HTR-8/SVneo (cell line): ENCODE measurements around the gene PPIF.
"Not testable (repeated sequence)": the region's sequence is repeated elsewhere in the genome, so short reads cannot be mapped to it uniquely, and the experiment has no call there.

Experiments used
- DNase-seq: peaks from one replicate; pipeline ENCODE4 v3.0.0; 2011; ENCODE audit warnings: low spot score, mixed read lengths; ENCODE audit not compliant: insufficient read length
- FAIRE-seq: peaks from 2 replicates; lab custom pipeline; 2011; peaks lifted over from hg19 to GRCh38; lab: Jason Lieb, UNC

The PPIF gene

GRCh38 chr10:79328737-79329504 lies 18.3 kb upstream of the PPIF start:
- no peak for DNase-seq
- FAIRE-seq, result no peak

GRCh38 chr10:79329529-79329928 lies 17.7 kb upstream of the PPIF start:
- no peak for DNase-seq
- FAIRE-seq, result no peak

GRCh38 chr10:79331226-79331625 lies 16.0 kb upstream of the PPIF start:
- FAIRE-seq (no peak), DNase-seq (no peak)

- DNase-seq (peak; percentile 75), FAIRE-seq (no peak)
These were observed 15.6 kb upstream of the PPIF start for GRCh38 chr10:79331709-79332108.

GRCh38 chr10:79332610-79333315 lies 14.5 kb upstream of the PPIF start:
- not testable (repeated sequence) for DNase-seq
- peak; percentile 98 for FAIRE-seq

GRCh38 chr10:79333513-79333912 lies 13.8 kb upstream of the PPIF start:
- FAIRE-seq (no peak), DNase-seq (no peak)

- no peak for FAIRE-seq
These were observed 12.7 kb upstream of the PPIF start for GRCh38 chr10:79334573-79334972.

GRCh38 chr10:79335094-79335469 lies 12.2 kb upstream of the PPIF start:
- DNase-seq (no peak), FAIRE-seq (no peak)

More at GRCh38 chr10:79334573-79334972, 12.7 kb upstream of the PPIF start:
- no peak for DNase-seq

- FAIRE-seq (no peak), DNase-seq (no peak)
These were observed 11.6 kb upstream of the PPIF start for GRCh38 chr10:79335470-79336235.

- no peak for FAIRE-seq
- DNase-seq, result no peak
These were observed 11.0 kb upstream of the PPIF start for GRCh38 chr10:79336276-79336675.

GRCh38 chr10:79336739-79337138 lies 10.5 kb upstream of the PPIF start:
- FAIRE-seq, result no peak
- DNase-seq, result no peak

- not testable (repeated sequence) for DNase-seq
- peak; percentile 98 for FAIRE-seq
These were observed 9.3 kb upstream of the PPIF start for GRCh38 chr10:79337783-79338469.

- no peak for FAIRE-seq
- no peak for DNase-seq
These were observed 8.0 kb upstream of the PPIF start for GRCh38 chr10:79339266-79339665.

- no peak for FAIRE-seq
- no peak for DNase-seq
These were observed 6.5 kb upstream of the PPIF start for GRCh38 chr10:79340646-79341244.

GRCh38 chr10:79342295-79342761 lies 4.9 kb upstream of the PPIF start:
- FAIRE-seq (no peak), DNase-seq (no peak)

GRCh38 chr10:79342811-79343561 lies 4.3 kb upstream of the PPIF start:
- FAIRE-seq, result no peak
- no peak for DNase-seq

GRCh38 chr10:79344502-79345195 lies 2.6 kb upstream of the PPIF start:
- DNase-seq, result no peak
- no peak for FAIRE-seq

GRCh38 chr10:79345241-79346011 lies 1.8 kb upstream of the PPIF start:
- DNase-seq (no peak), FAIRE-seq (no peak)
